Neuronal stem cell (in vitro differentiated cells): ENCODE measurements around the gene ODAD2.

Experiments used
- DNase-seq: peaks from one replicate; pipeline ENCODE4 v3.0.0-alpha.2; 2013; ENCODE audit warnings: low spot score
- H2AFZ ChIP-seq: one replicate; pipeline ENCODE4 v1.6.1; 2013; ENCODE audit warnings: mild to moderate bottlenecking, low read length, inconsistent platforms
- H2AK5ac ChIP-seq: 2 replicates; pipeline ENCODE4 v1.6.1; 2013; ENCODE audit warnings: low read depth, mild to moderate bottlenecking, inconsistent platforms, low read length, moderate library complexity, mixed read lengths
- H2BK120ac ChIP-seq: 2 replicates; pipeline ENCODE4 v1.6.1; 2013; ENCODE audit warnings: low read depth, mild to moderate bottlenecking, inconsistent platforms, low read length, moderate library complexity, mixed read lengths
- H2BK12ac ChIP-seq: one replicate; pipeline ENCODE4 v1.6.1; 2013; ENCODE audit warnings: low read length, inconsistent platforms
- H2BK15ac ChIP-seq: 2 replicates; pipeline ENCODE4 v1.6.1; 2013; ENCODE audit warnings: mild to moderate bottlenecking, low read length, inconsistent platforms, mixed read lengths
- H2BK5ac ChIP-seq: one replicate; pipeline ENCODE4 v1.6.1; 2013; ENCODE audit warnings: inconsistent platforms, mild to moderate bottlenecking, low read length, moderate library complexity
- H3K14ac ChIP-seq: one replicate; pipeline ENCODE4 v1.6.1; 2013; ENCODE audit warnings: low read length, inconsistent platforms
- H3K18ac ChIP-seq: 2 replicates; pipeline ENCODE4 v1.6.1; 2013; ENCODE audit warnings: low read length, inconsistent platforms
- H3K23ac ChIP-seq: 2 replicates; pipeline ENCODE4 v1.6.1; 2013; ENCODE audit warnings: low read depth, mild to moderate bottlenecking, mixed read lengths, low read length, inconsistent platforms; ENCODE audit not compliant: poor library complexity
- H3K27ac ChIP-seq: replicated peaks from 3 replicates; pipeline ENCODE4 v1.5.1; 2013; ENCODE audit warnings: low read length, inconsistent platforms
- H3K27me3 ChIP-seq, 3 experiments: 2 replicates each; pipeline ENCODE4 v1.6.1; 2013; ENCODE audit warnings: low read length in 3 of 3, mild to moderate bottlenecking in 2 of 3, inconsistent platforms in 1 of 3, low read depth in 1 of 3, mixed read lengths in 1 of 3, moderate library complexity in 1 of 3; ENCODE audit not compliant: control insufficient read depth in 3 of 3, insufficient read depth in 3 of 3
- H3K36me3 ChIP-seq, 2 donors: replicated peaks in 1 of 2; 2 replicates each; pipeline ENCODE4 v1.6.1; 2013; ENCODE audit warnings: low read length in 2 of 2; ENCODE audit not compliant: control insufficient read depth in 2 of 2, insufficient read depth in 2 of 2
- H3K4ac ChIP-seq: 2 replicates; pipeline ENCODE4 v1.6.1; 2013; ENCODE audit warnings: inconsistent platforms, mild to moderate bottlenecking, low read length, moderate library complexity
- H3K4me1 ChIP-seq, 2 donors: 1 replicate in 1 of 2; 2 replicates in 1 of 2; pipeline ENCODE4 v1.6.1; 2013; ENCODE audit warnings: low read length in 2 of 2, low read depth in 1 of 2; ENCODE audit not compliant: control insufficient read depth in 2 of 2, insufficient read depth in 1 of 2
- H3K4me2 ChIP-seq: one replicate; pipeline ENCODE4 v1.6.1; 2013; ENCODE audit warnings: mild to moderate bottlenecking, low read length, inconsistent platforms; ENCODE audit not compliant: insufficient read depth, poor library complexity, severe bottlenecking
- H3K4me3 ChIP-seq, 2 donors: 2 replicates each; pipeline ENCODE4 v1.5.1; 2013; ENCODE audit warnings: low read length in 2 of 2, mild to moderate bottlenecking in 2 of 2, inconsistent platforms in 1 of 2, moderate library complexity in 1 of 2
- H3K79me1 ChIP-seq: one replicate; pipeline ENCODE4 v1.6.1; 2013; ENCODE audit warnings: low read depth, mild to moderate bottlenecking, inconsistent platforms, low read length, moderate library complexity
- H3K9ac ChIP-seq: one replicate; pipeline ENCODE4 v1.6.1; 2013; ENCODE audit warnings: mild to moderate bottlenecking, low read depth, low read length, inconsistent platforms; ENCODE audit not compliant: poor library complexity
- H3K9me3 ChIP-seq, 2 donors: replicated peaks in 1 of 2; 2 replicates each; pipeline versions ENCODE3 to v1.6.1; 2013; ENCODE audit warnings: low read length in 2 of 2, mild to moderate bottlenecking in 2 of 2, inconsistent platforms in 1 of 2, low read depth in 1 of 2, mixed read lengths in 1 of 2, moderate library complexity in 1 of 2; ENCODE audit not compliant: control insufficient read depth in 2 of 2, insufficient read depth in 1 of 2
- H4K8ac ChIP-seq: one replicate; pipeline ENCODE4 v1.6.1; 2013; ENCODE audit warnings: low read depth, mild to moderate bottlenecking, inconsistent platforms, low read length, moderate library complexity
- H4K91ac ChIP-seq: one replicate; pipeline ENCODE4 v1.6.1; 2013; ENCODE audit warnings: low read length, low read depth, mild to moderate bottlenecking, inconsistent platforms; ENCODE audit not compliant: poor library complexity
- WGBS, 2 donors: extraction: QIAGEN DNeasy Blood & Tissue Kit; methylation state at CpG; one replicate each; pipeline ENCODE4 v1.1.7; 2013; ENCODE audit warnings: missing lambda C conversion rate in 2 of 2, mixed read lengths in 1 of 2; ENCODE audit not compliant: insufficient read length in 2 of 2, insufficient replicate concordance in 1 of 2; ENCODE audit errors: extremely low coverage in 2 of 2; 5-methylcytosine and 5-hydroxymethylcytosine counted together

ODAD2 gene

GRCh38 chr10:27779462-27780015, 219.3 kb downstream of the ODAD2 start:
- H3K23ac ChIP-seq = no peak overlapping the region
- no peak overlapping the region for H2AFZ ChIP-seq
- H2BK15ac ChIP-seq = no peak overlapping the region
- no peak for DNase-seq
- H2AK5ac ChIP-seq = no peak overlapping the region
- no peak overlapping the region for H3K4me3 ChIP-seq
- no peak overlapping the region for H3K14ac ChIP-seq
- H3K9ac ChIP-seq = no peak overlapping the region
- no peaks in the 10 kb centered on the region for H3K79me1 ChIP-seq
- no peak overlapping the region for H4K8ac ChIP-seq
- H3K9me3 ChIP-seq = no peaks in the 10 kb centered on the region
- WGBS, 2 donors = no CpG with 5 or more reads among the region's 9 CpGs
- H3K4ac ChIP-seq = no peak overlapping the region
- peaks cover 0 to 3% of the 10 kb centered on the region in 2 donors for H3K4me1 ChIP-seq
- no peaks in the 10 kb centered on the region for H3K27me3 ChIP-seq
- no peak overlapping the region for H4K91ac ChIP-seq
- no peak overlapping the region for H3K4me2 ChIP-seq
- H3K36me3 ChIP-seq = no peaks in the 10 kb centered on the region
- no peak overlapping the region for H3K18ac ChIP-seq
- H2BK12ac ChIP-seq = no peak overlapping the region
- H2BK5ac ChIP-seq = no peak overlapping the region
- H3K27ac ChIP-seq = no peak overlapping the region
- no peak overlapping the region for H2BK120ac ChIP-seq

DNA sequence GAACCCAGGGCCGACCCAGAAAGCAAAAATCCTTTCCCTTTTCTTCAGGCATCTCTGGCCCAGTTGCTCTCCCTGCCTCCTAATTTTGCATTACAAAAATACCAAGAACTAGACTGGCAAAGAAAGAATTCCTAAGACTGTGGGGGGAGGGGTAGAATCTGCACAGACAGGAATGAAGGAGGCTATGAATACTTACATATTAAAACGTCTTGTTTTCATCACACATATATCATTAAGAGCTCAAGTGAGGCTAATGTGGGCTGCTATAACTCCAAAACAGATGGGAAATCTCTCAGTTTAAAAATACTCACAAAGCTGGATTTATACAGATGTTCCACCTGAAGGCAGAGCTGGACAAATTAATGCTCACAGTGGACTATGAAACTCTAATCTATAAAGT, 224.0 kb downstream of the ODAD2 start:
- H3K4me1 ChIP-seq = peaks cover 3 to 6% of the 10 kb centered on the region in 2 donors
- H2AFZ ChIP-seq = no peak overlapping the region
- H3K18ac ChIP-seq = no peak overlapping the region
- H2BK12ac ChIP-seq = no peak overlapping the region
- no peak overlapping the region for H4K91ac ChIP-seq
- no peak overlapping the region for H3K23ac ChIP-seq
- no peak overlapping the region for H2BK120ac ChIP-seq
- WGBS, 2 donors = no CpG with 5 or more reads among the region's 2 CpGs
- H2AK5ac ChIP-seq = no peak overlapping the region
- H3K27ac ChIP-seq = no peak overlapping the region
- H3K4me3 ChIP-seq = no peak overlapping the region
- no peak overlapping the region for H3K9ac ChIP-seq
- no peak overlapping the region for H2BK15ac ChIP-seq
- no peak overlapping the region for H3K4ac ChIP-seq
- no peak overlapping the region for H4K8ac ChIP-seq
- no peaks in the 10 kb centered on the region for H3K36me3 ChIP-seq
- no peak overlapping the region for H3K4me2 ChIP-seq
- no peaks in the 10 kb centered on the region for H3K79me1 ChIP-seq
- H3K9me3 ChIP-seq = no peaks in the 10 kb centered on the region
- no peak overlapping the region for H3K14ac ChIP-seq
- no peak for DNase-seq
- H3K27me3 ChIP-seq = no peaks in the 10 kb centered on the region
- H2BK5ac ChIP-seq = no peak overlapping the region

- Histone ChIP-seq H3K18ac (no peak overlapping the region), H4K91ac (no peak overlapping the region), H3K4me1 (peaks cover 3 to 6% of the 10 kb centered on the region in 2 donors), H3K27me3 (peaks cover 0 to 6% (median 0%) of the 10 kb centered on the region in 3 experiments), H3K9me3 (no peaks in the 10 kb centered on the region), H3K23ac (no peak overlapping the region), H3K4ac (no peak overlapping the region), H3K14ac (no peak overlapping the region), H2AFZ (no peak overlapping the region), H3K9ac (no peak overlapping the region), H4K8ac (no peak overlapping the region), H2BK12ac (no peak overlapping the region), H2AK5ac (no peak overlapping the region), H3K79me1 (no peaks in the 10 kb centered on the region), H3K4me3 (no peak overlapping the region), H3K27ac (no peak overlapping the region), H3K36me3 (no peaks in the 10 kb centered on the region), H2BK5ac (no peak overlapping the region), H2BK15ac (no peak overlapping the region), H2BK120ac (no peak overlapping the region), H3K4me2 (no peak overlapping the region)
- no CpG with 5 or more reads among the region's 4 CpGs for WGBS, 2 donors
- no peak for DNase-seq
Measured at GRCh38 chr10:27771231-27771630, 227.6 kb downstream of the ODAD2 start.

DNA sequence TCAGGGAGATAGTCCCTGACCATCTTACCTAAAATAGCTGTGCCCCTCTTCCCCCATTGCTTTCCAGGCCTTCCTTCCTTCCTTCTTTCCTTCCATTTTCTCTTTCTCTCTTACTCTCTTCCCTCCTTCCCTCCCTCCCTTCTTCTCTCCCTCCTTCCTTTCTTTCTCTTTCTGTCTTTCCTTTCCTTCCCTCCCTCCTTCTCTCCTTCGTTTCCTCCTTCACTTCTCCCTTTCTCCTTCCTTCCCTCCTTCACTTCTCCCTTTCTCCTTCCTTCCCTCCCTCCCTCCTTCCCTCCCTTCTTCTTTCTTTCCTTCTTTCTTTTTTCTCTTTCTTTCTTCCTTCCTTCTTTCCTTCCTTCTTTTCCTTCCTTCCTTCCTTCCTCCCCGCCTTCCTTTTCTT, 228.7 kb downstream of the ODAD2 start:
- no peak overlapping the region for H2BK15ac ChIP-seq

More for the DNA sequence above, 228.7 kb downstream of the ODAD2 start:
- Histone ChIP-seq H3K27ac (no peak overlapping the region), H2BK5ac (no peak overlapping the region), H2AK5ac (no peak overlapping the region), H3K4me1 (peaks cover 3 to 6% of the 10 kb centered on the region in 2 donors), H2AFZ (no peak overlapping the region), H3K18ac (no peak overlapping the region), H4K91ac (no peak overlapping the region), H2BK12ac (no peak overlapping the region), H3K4ac (no peak overlapping the region), H3K23ac (no peak overlapping the region), H2BK120ac (no peak overlapping the region), H3K27me3 (peaks cover 0 to 9% (median 0%) of the 10 kb centered on the region in 3 experiments), H3K4me2 (no peak overlapping the region), H3K9ac (no peak overlapping the region), H3K4me3 (no peak overlapping the region), H3K9me3 (no peaks in the 10 kb centered on the region), H3K36me3 (no peaks in the 10 kb centered on the region), H3K14ac (no peak overlapping the region), H3K79me1 (no peaks in the 10 kb centered on the region), H4K8ac (no peak overlapping the region)
- WGBS, 2 donors = 100% methylated on average over 1 of the region's 2 CpGs; no CpG with 5 or more reads in 1 of the 2 donors
- DNase-seq = no peak
